SW 1271 (cell line): Measurements from ENCODE around the gene TMEM74B.
"Not testable (repeated sequence)": the region's sequence is repeated elsewhere in the genome, so short reads cannot be mapped to it uniquely, and the experiment has no call there.

ENCODE experiments used
- DNase-seq, 2 experiments: peaks; one replicate each; lab custom pipeline; 2025; lab: John Stamatoyannopoulos, UW

Gene TMEM74B

GRCh38 chr20:1178623-1179022 lies 6.2 kb downstream of the TMEM74B start:
- no peak for DNase-seq

- DNase-seq, result no peak
These were observed 6.7 kb downstream of the TMEM74B start for GRCh38 chr20:1178103-1178502.

GRCh38 chr20:1177680-1178079 lies 7.1 kb downstream of the TMEM74B start:
- DNase-seq, result peak in 1 of 2 experiments; percentile 29

- no peak for DNase-seq
These were observed 10.0 kb downstream of the TMEM74B start for GRCh38 chr20:1174787-1175186.

- DNase-seq, result no peak
These were observed 11.1 kb downstream of the TMEM74B start for GRCh38 chr20:1173698-1174097.

- DNase-seq, result no peak
These were observed 13.2 kb downstream of the TMEM74B start for GRCh38 chr20:1171461-1172093.

- no peak for DNase-seq
These were observed 15.6 kb downstream of the TMEM74B start for GRCh38 chr20:1169224-1169623.

- peak in 1 of 2 experiments; percentile 12 for DNase-seq
These were observed 17.6 kb downstream of the TMEM74B start for GRCh38 chr20:1166948-1167720.

GRCh38 chr20:1165941-1166340 lies 18.8 kb downstream of the TMEM74B start:
- DNase-seq, result no peak

- DNase-seq, result no peak
These were observed 19.3 kb downstream of the TMEM74B start for GRCh38 chr20:1165521-1165920.

- DNase-seq, result no peak
These were observed 19.9 kb downstream of the TMEM74B start for GRCh38 chr20:1164871-1165270.

- no peak for DNase-seq
These were observed 21.1 kb downstream of the TMEM74B start for GRCh38 chr20:1163653-1164052.

- DNase-seq, result no peak
These were observed 21.7 kb downstream of the TMEM74B start for GRCh38 chr20:1163105-1163504.

- no peak for DNase-seq
These were observed 23.8 kb downstream of the TMEM74B start for GRCh38 chr20:1160991-1161390.

GRCh38 chr20:1160496-1160895 lies 24.3 kb downstream of the TMEM74B start:
- no peak for DNase-seq

GRCh38 chr20:1155342-1155741 lies 29.4 kb downstream of the TMEM74B start:
- no peak for DNase-seq

GRCh38 chr20:1154691-1155090 lies 30.1 kb downstream of the TMEM74B start:
- DNase-seq, result no peak

GRCh38 chr20:1154226-1154625 lies 30.6 kb downstream of the TMEM74B start:
- no peak for DNase-seq

GRCh38 chr20:1150968-1151367 lies 33.8 kb downstream of the TMEM74B start:
- no peak for DNase-seq

- no peak for DNase-seq
These were observed 34.6 kb downstream of the TMEM74B start for GRCh38 chr20:1150218-1150617.

GRCh38 chr20:1149812-1150211 lies 35.0 kb downstream of the TMEM74B start:
- not testable (repeated sequence) for DNase-seq

- DNase-seq, result no peak
These were observed 37.8 kb downstream of the TMEM74B start for GRCh38 chr20:1146957-1147356.

GRCh38 chr20:1144401-1145172 lies 40.2 kb downstream of the TMEM74B start:
- DNase-seq, result no peak
